Right hindlimb (tissue), 1 donor: ENCODE measurements around the gene APOL3.
"Not testable (repeated sequence)": the region's sequence is repeated elsewhere in the genome, so short reads cannot be mapped to it uniquely, and the experiment has no call there.

ENCODE experiments used
- DNase-seq: peaks from one replicate; pipeline ENCODE4 v3.0.0-alpha.2; 2018

APOL3 gene, protein sequence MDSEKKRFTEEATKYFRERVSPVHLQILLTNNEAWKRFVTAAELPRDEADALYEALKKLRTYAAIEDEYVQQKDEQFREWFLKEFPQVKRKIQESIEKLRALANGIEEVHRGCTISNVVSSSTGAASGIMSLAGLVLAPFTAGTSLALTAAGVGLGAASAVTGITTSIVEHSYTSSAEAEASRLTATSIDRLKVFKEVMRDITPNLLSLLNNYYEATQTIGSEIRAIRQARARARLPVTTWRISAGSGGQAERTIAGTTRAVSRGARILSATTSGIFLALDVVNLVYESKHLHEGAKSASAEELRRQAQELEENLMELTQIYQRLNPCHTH

DNA sequence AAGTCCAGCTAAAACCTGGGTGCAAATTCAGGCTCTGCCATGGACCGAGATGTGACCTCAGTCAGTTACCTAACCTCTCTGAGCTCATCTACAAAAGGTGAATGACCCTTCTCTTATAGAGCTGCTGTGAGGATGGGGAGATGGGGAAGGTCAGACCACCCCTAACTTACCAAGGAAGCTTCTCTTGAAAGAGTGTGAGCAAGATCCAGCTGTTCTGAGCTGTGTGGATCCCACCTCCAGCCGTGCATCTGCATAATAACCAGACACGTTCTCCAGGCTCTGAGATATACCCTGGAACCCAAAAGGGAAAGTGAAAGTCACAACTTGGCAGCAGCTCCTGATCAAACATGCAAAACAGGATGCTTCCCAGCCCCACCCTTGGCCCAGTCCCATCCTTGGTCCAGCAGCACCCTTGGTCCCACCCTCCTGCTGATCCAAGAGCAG, at the start of gene APOL3:
APOL3 (minus strand) TSS at position 257 of the 444 bp plus-strand sequence. CDS start 11,700 bp downstream, outside the sequence.
- peak; percentile 68 for DNase-seq

DNA sequence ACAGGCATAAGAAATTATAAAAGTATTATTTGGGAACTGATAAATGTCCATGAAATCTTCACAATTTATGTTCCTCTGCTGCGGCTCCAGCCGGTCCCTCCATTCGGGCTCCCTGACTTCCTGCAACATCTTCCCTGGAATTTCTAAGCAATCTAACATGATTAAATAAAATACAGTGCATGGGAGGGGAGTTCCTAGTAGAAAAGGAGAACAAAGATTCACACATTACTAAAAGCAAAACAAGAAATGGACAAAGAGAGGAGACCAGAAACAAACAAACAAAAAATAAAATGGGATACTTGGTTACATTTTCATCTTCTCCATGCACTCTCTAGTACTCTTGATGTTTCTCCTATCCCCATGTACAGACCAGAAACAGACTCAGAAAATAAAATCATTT, 49.7 kb upstream of the APOL3 start:
- DNase-seq, result no peak

DNA sequence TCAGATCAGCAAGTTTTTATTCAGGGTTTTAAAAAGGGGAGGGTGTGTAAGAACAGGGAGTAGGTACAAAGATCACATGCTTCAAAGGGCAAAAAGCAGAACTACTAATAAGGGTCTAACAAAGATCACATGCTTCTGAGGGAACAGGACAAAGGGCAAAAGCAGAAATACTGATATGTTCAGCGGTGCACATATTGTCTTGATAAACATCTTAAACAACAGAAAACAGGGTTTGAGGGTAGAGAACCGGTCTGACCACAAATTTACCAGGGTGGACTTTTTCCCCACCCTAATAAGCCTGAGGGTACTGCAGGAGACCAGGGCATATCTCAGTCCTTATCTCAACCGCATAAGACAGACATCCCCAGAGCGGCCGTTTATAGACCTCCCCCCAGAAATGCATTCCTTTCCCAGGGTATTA, 48.9 kb upstream of the APOL3 start:
- not testable (repeated sequence) for DNase-seq

DNA sequence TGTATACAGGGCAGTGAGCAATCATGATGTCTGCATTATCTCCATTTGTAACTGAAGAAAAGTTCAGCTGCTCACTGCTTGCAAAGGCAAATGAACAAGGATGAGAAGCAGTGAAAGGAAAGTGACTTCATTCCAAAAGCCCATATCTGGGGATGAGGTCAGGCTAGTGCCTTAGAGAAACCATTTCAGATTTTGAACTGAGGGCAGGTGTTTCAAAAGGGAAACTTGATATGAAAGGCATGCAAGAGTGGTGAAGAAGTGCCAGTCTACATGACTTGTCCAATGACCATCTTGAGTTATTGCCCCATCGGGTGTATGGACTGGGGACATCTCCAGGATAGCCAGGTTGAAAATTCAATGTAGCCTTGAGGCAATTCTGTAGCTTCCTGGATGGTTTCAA, 48.4 kb upstream of the APOL3 start:
- DNase-seq, result no peak

DNA sequence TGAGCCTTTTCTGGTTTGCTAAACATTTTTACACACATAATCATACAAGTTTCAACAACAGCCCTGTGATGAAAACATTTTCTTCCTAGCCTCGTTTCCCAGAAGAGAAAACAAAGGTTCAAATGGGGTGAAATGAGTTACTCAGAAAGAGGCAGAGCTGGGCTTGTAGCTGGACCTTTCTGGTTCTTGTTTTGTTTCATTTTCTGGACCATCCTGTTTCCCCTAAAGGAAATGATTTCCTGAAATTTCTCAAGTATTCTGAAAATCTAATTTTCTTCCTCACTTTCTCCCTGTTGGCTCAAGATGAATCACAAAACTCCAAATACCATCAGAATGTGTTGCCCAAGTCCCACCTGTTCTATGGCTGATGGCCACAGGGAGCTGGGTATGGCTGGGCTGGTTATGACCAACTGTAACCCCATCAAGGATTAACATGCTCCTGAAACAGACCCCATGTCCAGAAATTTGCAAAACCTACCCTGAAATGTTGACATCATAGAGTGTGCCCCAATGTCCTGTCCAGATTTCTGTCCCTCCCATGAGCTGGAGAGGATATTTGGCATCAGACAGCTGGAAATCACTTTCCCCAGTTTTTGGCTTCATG, 47.7 kb upstream of the APOL3 start:
- no peak for DNase-seq

DNA sequence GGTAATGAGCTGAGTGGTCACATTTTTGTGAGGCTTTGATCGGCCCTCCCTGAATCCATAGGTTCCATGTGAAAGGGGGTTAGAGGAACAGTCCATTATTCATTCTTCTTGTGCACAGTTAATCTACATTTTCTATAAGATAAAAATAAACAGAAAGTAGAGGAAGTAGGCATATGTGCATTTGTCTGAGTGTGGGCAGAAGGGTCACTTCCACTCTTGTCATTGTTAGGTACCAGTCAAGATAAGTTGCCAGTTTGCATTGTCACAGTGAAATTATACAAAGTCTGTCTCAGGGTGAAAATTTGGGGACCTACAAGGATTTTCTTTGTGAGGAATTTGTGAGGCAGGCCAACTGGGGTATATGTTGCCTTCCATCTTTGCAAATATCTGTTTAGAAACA, 45.7 kb upstream of the APOL3 start:
- no peak for DNase-seq

DNA sequence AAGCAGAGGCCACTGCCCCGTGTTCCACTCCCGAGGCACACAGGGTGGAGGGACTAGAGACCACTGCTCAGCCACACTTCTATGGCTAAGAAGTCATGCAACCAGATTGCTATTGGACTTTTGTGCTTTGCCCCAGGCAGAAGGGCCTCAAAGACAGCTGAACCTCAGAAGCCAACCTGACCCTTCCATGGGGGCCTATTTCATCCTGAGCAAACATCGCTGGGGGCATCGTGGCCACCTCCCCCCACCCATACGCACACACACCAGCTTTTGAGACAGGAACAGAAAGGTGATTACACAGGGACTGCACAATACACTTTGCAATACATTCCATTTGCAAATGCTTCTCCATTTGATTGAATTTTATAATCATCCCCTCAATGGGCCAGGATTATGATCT, 45.0 kb upstream of the APOL3 start:
- not testable (repeated sequence) for DNase-seq

DNA sequence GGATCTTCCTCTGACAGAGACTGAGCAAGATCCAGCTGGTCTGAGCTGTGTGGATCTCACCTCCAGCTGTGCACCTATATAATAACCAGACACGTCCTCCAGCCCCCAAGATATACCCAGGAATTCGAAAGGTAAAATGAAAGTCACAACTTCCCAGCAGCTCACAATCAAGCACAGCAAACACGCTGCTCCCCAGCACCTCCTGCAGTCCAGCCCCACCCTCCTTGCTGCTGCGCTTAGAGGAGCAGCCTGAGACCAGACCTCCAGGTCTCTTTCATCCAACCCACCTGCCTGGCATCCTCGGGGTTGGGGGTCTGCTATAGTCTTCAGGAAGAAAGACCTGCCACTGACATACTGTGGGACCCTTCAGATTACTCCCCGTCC, 44.1 kb upstream of the APOL3 start:
- no peak for DNase-seq

DNA sequence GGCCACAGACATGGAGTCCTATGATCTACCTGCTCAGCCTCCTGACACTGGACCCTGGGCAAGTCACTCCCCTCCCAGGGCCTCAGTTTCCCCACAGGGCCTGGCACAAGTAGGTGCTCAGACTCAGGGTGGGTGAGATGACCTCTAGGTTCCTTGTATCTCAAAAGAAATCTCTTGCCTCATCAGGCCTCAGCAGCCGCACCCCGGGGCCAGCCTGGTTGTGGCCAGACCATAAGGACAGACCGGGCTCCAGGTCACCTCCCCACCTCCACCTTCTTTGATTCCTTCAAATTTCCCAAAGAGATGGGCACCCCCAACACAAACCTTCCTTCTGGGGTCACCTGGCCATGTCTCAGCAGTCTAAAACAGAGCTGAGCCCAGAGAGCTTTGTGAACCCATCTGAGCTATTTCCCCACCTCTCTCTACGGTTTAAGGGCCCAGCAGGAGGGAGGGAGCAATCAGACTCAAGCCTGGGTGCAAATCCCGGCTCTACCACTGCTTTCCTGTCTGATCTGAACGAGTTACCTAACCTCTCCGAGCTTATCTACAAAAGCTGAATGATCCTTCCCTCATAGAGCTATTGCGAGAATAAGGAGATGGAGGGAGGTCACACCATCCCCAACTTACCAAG, 43.6 kb upstream of the APOL3 start:
- DNase-seq, result no peak

DNA sequence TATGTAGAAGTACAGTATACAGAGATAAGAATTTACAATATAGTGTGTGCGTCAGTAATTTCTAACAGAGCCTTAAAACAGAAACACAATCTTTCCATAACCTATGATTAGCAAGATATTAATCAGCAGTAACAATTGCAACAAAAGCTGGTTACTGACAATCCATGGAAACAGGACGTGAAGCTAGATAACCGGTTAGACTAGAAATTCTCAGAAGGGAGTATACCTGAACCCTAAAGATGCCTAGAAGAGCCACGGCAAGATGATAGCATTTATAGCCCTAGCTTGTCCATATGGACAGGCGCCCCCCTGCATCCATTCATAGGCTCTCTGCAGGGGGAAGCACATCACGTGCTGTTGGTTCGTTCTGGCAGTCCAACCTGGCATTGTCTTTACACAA, 42.9 kb upstream of the APOL3 start:
- DNase-seq, result not testable (repeated sequence)

DNA sequence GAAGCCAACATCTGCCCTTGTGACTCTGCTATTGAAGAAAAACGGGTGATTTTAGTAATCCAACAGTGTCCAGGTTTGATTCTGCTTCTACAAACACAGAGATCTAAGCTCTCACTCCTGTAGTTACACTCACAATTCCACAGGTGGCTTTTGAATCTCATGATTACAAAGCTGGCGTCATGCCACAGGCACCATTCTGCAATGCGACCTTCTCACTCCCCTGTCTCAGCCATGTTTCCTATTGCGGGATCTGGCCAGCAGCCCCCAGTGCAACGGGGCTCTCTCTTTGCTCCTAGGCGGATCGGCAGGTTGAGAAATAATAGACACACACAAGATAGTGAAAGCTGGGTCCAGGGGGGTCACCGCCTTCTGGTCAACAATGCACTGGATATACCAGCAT, 42.4 kb upstream of the APOL3 start:
- DNase-seq, result peak; percentile 51

DNA sequence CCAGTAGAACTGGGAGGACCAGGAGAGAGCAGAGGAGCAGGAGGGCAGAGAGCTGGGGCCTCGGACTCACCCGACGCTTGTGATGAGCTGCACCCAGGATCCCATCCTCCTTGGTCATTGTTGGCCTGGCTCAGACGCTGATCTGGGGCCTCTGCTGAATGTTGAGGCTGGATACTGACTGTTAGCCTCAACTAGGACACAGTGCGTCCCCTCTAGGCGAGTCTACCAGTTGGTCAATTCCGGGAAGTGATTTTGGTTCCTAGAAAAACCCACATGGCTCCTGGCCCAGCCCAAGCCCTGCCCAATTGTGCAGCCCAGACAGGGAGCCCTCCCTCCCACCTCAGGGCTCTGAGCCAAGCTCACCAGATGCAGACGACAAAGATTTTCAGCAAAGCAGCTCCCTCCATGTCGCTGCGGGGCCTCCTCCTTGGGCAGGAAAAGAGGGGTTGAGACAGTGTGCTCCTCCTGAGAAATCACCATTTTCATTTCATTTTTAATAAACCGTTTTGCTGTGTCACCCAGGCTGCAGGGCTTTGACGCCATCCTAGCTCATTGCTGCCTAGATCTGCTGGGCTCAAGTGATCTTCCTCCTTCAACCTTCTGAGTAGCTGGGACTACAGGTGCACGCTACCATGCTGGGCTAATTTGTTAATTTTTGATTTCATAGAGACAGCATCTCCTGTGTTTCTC, 41.2 kb upstream of the APOL3 start, which contains the start of gene APOL4:
APOL4 (minus strand) TSS at position 180 of the 690 bp plus-strand sequence; CDS start at position 105, 75 bp downstream.
- DNase-seq, result peak; percentile 91

DNA sequence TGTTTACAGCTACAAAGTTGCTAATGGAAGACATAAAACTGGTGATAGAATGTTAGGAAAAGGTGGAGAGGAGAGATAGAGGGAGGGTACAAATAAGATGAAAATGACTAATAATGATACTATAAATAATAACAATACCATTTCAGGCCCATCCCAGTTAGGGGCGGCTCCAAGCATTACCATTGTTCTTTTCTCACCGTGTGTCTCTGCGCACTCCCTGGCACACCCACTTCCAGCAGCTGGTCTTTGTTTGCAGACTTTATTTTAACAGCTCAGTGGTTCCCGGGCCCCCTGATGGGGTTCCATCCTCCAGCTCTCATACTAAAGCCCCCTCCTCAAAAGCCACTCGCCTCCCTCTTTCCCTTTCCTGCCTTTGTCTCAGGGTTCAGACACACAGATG, 40.5 kb upstream of the APOL3 start:
- DNase-seq, result not testable (repeated sequence)

DNA sequence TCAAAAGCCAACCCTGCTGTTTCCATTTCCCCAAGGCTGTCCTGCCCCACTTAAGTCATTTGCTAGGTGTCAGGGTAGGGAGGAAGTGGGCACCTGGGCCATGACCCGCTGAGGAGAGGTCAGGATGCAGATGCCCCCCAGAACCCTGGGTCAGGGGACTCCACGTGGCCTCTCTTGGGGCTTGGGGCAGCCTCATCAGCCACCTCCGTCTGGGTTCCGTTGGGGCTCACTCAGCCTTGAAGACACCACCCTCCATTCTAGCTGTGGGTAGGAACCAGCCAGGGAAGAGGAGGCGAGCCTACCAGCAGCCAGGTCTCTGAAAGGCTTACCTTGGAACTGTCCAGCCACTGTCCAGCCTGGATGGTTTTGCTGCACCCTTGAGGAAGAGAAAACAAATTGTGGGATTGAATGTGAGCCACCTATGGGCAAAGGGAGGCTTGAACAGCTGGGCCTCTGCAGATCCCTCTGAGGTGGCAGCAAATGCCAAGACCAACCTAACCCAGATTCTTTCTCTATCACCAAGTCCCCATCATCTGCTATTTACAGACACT, 38.5 kb upstream of the APOL3 start:
- no peak for DNase-seq

DNA sequence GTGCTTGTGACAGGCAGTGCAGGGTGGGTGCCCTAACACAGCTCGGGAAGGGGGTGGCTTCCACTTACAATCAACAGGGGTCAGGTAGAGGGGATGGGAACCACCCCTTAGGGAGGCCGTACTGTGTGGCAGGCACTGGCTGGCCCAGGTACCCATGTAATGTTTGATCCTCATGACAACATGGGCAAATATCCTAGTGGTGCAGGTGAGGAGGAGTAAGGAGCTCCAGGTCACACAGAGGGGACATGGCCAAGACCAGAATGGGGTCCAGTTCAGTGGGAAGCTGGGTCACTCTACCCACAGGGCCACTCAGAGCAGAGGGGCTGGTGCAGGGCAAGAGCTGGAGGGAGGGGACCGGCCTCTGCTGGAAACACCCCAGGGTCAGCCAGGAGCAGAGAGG, 38.0 kb upstream of the APOL3 start:
- DNase-seq, result no peak

DNA sequence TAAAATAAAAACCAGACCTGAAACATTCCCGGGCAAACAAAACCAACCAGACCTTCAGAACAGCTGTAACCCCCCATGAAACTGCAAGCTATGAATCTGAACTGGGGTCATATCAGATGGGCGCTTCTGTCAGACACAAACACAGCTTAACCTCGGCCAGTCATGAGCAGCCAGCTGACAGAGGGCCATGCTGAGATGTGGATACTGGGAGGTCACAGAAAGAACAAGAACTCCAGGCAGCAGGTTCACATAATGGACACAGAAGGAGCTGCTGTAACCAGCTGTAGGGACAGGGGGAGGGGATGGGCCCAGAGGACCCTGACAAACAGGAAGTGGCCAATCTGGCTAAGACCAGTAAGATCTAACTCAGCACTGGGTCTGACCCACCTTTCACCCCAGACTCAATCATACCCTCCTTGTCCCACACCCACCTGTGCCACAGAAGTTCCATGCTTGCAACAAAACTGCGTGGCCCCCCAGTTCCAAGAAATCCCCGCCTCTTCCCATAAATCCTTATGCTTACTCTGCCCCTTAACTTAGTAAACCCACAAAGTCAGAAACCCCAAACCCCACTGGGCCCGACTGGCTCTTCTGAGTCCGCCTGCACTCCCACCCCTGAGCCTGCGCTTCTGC, 37.1 kb upstream of the APOL3 start:
- DNase-seq, result peak; percentile 54

DNA sequence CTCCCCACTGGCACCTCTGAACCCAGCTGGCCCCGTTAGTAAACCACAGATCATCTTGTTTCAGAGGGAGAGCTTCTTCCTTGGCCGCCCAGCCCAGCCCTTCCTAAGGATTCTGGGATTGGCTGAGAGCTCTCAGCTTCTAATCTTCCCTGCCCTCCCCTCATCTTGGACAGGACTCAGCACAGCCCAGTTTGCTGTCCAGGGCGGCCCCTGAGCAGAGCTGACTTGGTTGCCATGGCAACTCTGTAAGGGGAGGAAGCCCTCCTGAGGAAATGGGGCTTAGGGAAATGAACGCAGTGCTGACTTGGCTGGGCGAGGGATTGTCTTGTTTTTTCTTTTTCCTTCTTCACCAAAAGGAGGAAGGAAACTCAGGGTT, 36.5 kb upstream of the APOL3 start:
- DNase-seq, result peak; percentile 59

DNA sequence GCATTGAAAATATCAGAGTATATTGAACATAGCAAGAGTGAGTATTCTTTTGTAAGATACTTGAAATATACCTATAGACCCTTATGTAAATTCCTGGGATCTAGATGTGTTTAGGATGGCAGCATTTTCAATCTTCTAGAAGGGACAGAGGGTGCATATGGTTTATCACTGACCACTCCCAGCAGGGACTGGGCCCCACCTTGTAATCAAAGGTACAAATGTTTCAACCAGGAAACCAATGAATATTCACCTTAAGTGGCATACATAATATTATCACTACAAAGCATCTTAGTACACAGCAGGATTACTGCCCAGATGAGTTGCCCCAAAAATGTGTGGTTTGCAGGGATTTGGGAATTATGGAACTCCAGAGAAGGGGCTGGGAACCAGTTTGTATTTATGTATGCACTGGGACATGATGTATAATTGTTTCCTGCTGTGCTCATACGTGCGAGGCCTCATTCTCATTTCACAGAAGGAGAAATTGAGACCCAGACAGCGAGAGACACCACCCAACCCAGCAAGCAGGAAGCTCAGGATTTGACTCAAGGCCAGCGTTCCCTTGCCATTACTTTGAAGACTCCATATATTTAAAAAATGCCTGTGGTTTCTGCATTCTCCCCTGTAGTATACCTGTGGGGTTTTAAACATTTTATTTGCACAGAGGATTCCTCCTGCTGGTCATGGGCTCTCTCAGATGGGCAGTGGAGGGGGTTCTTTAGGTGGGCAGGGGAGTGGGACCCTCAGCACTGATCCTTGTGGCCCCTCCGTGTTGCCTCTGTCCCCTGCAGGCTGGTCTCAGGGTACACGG, 35.9 kb upstream of the APOL3 start:
- no peak for DNase-seq

DNA sequence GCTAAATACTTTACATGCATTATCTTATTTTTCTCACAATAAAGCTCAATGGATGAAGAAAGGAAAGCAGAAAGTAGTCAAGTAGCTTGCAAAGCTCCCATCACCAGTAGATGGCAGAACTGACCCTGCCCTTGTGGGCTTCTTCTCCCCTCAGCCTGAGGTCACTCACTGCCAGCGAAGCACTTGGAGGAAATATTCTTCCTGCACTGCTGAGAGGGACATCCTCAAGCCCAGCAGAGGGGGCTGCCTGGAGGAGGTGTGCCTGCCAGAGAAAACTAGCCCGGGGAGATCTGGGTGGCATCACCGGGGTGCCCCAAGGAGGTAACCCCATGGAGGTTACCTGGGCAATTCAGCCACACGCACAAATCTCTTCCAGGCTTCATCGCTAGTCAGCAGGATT, 34.4 kb upstream of the APOL3 start:
- peak; percentile 72 for DNase-seq

DNA sequence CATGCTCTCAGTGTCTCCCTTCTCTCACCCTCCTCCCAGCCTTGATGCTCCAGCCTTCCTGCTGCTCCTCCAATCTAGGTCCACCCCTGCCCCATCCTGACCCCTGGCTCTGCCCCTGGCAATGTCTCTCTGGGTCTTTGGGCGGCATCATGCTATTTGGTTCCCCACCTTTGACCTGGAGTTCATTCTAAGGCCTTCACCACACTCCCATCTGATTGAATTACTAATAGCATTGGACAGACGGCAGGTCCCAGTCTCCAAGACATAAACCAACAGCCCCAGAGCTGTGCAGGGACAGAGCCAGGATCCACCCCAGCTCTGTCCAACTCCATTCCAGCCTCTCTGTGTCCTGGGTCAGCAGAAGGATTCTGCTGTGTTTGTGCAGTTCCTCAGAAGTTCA, 33.8 kb upstream of the APOL3 start:
- DNase-seq, result no peak

DNA sequence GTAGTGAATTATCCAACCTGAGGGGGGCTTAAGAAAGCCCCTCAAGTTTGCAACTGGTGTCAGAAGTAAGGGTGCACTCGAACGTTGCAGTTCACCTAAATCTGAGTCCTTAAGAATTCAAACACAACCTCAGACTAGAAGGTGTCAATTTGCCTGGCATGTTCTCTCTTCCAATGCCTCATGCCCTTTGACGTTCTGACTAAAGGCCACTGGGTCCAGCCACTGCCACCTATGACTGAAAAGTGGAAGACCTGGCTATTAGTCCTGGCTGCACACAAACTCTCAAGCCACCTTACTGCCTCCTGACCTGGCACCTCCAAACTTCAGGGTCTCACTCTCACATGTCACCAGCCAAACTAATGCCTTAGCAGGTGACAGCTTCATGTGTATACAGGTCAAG, 33.0 kb upstream of the APOL3 start:
- no peak for DNase-seq

DNA sequence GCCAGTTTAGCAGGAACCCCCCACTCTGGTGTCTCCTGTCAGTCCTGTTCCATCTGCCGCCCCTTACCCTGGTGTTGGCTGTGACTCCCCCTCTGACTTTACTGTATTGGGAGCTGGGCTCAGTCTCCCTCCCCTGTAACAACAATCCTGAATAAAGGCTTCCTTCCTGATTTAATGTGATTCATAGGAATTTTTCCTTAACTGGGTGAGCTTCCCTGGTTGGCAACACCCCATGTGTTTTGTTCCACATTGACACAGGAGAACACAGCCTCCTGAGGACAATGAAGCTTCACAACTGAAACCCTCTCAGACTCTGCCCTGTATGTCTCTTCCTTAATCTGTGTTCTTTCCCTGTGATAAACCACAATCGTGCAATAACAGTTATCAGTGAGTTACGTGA, 32.6 kb upstream of the APOL3 start:
- no peak for DNase-seq
